Measurements from ENCODE around the gene ETHE1.
"Not testable (repeated sequence)": the region's sequence is repeated elsewhere in the genome, so short reads cannot be mapped to it uniquely, and the experiment has no call there.

The ETHE1 gene

GRCh38 chr19:43522929-43523328 is 4.1 kb downstream of the ETHE1 start:
- no peak for DNase-seq

- peak; percentile 27 for DNase-seq
Observed at GRCh38 chr19:43519436-43520088, 7.4 kb downstream of the ETHE1 start.

GRCh38 chr19:43518051-43518450 is 8.9 kb downstream of the ETHE1 start:
- no peak for DNase-seq

GRCh38 chr19:43512399-43512798 is 14.6 kb downstream of the ETHE1 start:
- DNase-seq = not testable (repeated sequence)

- DNase-seq = no peak
Observed at GRCh38 chr19:43511324-43511723, 15.7 kb downstream of the ETHE1 start.

- no peak for DNase-seq
Observed at GRCh38 chr19:43510713-43511112, 16.3 kb downstream of the ETHE1 start.

GRCh38 chr19:43507880-43508279 is 19.1 kb downstream of the ETHE1 start:
- no peak for DNase-seq

GRCh38 chr19:43506629-43507028 is 20.4 kb downstream of the ETHE1 start:
- no peak for DNase-seq

- DNase-seq = no peak
Observed at GRCh38 chr19:43505941-43506340, 21.1 kb downstream of the ETHE1 start.

- no peak for DNase-seq
Observed at GRCh38 chr19:43505186-43505456, 21.9 kb downstream of the ETHE1 start.

- DNase-seq = no peak
Observed at GRCh38 chr19:43504426-43505185, 22.4 kb downstream of the ETHE1 start, which contains the start of gene PHLDB3. PHLDB3 (minus strand) TSS chr19:43504746; CDS start chr19:43504118, 628 bp downstream.

GRCh38 chr19:43503501-43504425 is 23.2 kb downstream of the ETHE1 start:
- DNase-seq = peak; percentile 68

- no peak for DNase-seq
Observed at GRCh38 chr19:43502419-43502976, 24.5 kb downstream of the ETHE1 start.

- DNase-seq = no peak
Observed at GRCh38 chr19:43501661-43502418, 25.2 kb downstream of the ETHE1 start.

- DNase-seq = no peak
Observed at GRCh38 chr19:43499042-43499441, 28.0 kb downstream of the ETHE1 start.

- DNase-seq = no peak
Observed at GRCh38 chr19:43498233-43498842, 28.7 kb downstream of the ETHE1 start.

- DNase-seq = no peak
Observed at GRCh38 chr19:43496960-43497359, 30.0 kb downstream of the ETHE1 start.

- no peak for DNase-seq
Observed at GRCh38 chr19:43495082-43495481, 31.9 kb downstream of the ETHE1 start.

- no peak for DNase-seq
Observed at GRCh38 chr19:43490759-43491158, 36.2 kb downstream of the ETHE1 start.

- DNase-seq = no peak
Observed at GRCh38 chr19:43489979-43490599, 36.9 kb downstream of the ETHE1 start.

GRCh38 chr19:43489310-43489709 is 37.7 kb downstream of the ETHE1 start:
- DNase-seq = no peak

GRCh38 chr19:43488179-43488578 is 38.8 kb downstream of the ETHE1 start:
- no peak for DNase-seq

Measured in DMS 273 treated with DMSO at 0.1 percent for 48 hours (cell line).